GM21529 (cell line): ENCODE data around the gene DNAH3.

Experiments
- ATAC-seq: cut with Tn5 transposase; IDR thresholded peaks from one replicate; pipeline ENCODE4 v1.9.1; 2021; ENCODE audit not compliant: unreplicated experiment

DNAH3 gene

DNA sequence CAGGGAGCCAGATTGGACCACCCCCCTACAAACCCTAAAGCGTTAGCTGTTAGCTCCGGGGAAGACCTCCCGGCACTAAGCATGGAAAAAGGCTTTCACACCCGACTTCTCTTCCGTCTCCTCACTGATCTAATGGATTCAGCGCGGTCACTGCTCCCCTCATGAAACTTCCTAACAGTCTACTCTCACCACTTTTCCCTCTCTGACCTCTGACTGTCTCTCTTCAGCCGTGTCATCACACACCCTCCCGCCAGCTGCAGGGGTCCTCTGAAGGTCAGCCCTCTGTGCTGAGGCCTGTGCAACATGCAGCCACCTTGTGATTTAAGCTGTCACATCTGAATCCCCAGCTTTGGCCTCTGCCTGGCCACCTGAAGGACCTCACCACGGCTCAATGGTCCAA, 234.4 kb downstream of the DNAH3 start:
- ATAC-seq, result no peak

DNA sequence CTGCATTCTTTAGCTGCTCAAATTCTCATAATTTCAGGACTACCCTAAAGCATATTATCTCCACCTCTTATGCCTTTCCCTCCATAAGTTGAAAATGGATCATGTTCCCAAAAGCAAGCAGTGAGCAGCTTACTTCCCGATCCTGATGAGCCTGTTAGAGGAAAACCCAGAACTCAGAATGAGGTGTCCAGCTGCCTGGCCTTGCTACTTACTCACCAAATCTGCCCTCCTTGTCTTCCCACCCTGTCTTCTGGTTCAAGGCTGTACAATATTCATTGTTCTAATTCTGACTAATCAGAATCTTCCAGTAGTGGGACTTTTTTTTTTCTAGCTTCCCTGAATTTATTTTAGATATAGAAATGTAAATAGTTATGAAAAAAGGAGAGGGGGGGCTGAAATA, 239.3 kb downstream of the DNAH3 start:
- ATAC-seq, result no peak

DNA sequence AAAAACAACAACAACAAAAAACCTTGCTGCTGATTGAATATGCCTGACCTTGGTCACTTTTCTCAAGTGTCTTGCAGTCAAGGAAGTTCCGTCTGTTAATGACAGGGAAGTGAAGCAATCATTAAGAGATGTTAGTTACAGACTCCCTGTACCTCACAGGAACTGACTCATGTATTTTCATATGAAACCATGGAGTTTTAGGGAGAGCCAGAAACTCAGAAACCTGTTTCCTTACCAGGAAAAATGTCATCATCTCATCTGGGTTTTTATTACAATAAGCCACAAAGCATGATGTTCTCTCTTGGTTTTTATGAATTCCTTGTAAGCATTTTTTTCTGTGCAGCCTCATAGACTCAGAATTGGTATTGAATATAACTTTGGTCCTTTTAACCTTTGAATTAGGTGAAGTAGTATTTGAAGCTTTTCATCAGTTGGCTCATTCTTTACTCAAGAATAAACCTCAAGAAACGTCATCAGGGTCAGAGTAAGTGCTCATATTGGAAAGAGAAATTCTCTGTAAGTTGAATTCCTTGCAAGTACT, 239.8 kb downstream of the DNAH3 start:
- ATAC-seq, result no peak

DNA sequence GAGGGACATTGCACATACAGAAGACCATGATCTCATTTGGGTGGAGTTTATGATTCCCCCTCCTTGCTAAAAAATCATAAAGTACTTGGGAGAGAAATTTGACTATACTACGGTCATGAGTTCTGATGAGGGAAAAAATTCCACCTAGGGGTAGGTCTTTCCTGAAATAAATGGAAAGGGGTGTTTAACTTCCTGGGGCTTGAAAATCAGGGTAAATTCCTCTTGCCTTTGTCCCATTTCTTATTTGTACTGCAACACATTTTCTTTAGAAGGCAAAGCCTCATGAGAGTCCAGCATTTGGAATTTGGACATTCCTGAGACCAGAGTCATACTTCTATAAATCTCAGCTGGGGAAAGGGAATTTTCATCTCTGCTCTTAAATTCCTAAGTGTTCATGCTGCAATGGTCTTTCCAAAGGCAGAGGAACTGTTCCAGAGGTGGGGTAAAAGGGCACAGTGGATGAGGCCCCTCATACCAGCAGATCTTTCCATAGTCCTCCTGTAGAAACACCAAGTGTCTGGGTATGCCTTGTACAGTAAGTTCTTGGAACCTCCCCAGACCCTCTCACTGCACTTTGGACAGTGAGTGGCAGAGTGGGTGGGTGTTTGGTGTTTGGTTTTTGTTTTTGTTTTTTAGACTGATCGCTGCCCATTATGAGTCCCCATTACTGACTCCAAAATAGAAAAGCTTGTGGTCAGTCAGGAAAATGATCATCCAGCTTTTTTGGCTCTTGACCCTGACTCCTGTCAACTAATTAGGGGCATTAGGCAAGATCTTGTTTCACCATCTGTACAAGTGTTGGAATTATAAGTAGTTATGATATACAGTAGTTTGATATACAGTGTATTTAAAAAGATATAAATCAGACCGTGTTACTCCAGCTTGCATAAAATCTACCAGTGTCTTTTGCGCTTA, 244.0 kb downstream of the DNAH3 start:
- no peak for ATAC-seq

DNA sequence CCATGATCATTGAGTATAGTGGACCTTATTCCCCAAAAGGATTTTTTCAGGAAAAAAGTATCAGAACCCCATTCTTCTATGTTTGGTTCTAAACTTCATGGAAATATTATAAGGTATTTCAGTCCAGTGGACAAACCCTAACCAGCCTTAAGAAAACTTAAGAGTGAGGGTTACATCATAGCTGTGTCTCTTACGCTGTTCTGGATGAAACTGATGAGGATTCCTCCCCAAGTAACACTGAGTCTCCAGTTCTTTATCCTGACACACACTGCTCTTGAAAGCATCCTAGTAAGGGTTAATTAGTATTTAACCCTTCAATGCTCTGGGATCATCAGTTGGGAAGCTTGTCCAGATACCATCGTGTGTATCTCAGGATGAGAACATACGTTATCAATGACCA, 245.1 kb downstream of the DNAH3 start:
- no peak for ATAC-seq

DNA sequence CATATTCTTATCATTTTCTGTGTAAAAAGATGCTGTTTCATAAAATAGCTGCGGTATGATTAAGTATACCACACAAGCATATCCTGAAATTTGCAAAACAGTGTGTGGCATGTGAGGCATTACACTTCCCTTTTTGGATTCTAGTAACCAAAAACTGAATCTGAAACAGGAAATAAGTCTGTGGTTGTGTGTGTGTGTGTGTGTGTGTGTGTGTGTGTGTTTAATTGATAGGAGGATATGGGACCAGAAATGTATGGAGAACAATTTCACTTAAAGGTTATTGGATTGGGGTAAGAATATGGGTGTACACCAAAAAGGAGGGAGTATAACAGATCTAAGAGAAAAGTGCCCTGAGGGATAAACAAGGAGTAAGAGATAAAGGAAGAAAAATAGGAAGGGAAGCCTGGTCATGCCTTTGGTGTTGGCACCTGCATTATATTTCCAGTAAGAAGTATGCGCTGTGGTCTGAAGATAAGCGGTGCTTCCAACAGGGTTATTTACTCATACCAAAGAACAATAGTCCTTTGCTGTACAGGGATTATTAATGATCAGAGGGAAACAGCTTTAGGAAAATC, 246.1 kb downstream of the DNAH3 start:
- ATAC-seq, result no peak

DNA sequence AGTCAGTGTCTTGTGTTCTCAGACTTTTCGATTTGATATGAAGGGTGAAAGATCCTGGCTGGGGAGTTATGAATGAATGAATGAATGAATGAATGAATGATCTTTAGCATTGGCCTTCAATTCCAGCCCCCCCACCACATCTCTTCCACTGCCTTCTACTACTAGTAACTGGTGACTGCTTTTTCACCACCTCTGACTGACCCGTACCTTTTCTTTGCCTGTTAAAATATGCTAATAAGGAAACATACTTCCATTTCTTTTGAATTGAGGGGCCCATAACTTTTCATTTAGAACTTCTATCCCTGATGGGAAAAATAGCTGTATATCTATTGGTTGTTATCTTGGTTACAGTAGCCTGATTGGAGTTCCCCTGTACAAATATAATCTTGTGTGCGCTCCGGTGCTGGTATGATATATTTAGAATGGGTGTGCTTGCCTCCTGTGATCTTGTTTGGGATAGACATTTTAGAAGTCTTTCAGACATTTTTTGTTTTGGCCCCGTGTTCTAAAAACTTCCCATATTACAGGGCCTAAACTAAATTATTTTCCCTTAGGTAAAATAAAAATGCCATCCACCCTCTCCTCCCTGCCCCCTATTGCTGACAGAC, 246.6 kb downstream of the DNAH3 start:
- ATAC-seq, result no peak

DNA sequence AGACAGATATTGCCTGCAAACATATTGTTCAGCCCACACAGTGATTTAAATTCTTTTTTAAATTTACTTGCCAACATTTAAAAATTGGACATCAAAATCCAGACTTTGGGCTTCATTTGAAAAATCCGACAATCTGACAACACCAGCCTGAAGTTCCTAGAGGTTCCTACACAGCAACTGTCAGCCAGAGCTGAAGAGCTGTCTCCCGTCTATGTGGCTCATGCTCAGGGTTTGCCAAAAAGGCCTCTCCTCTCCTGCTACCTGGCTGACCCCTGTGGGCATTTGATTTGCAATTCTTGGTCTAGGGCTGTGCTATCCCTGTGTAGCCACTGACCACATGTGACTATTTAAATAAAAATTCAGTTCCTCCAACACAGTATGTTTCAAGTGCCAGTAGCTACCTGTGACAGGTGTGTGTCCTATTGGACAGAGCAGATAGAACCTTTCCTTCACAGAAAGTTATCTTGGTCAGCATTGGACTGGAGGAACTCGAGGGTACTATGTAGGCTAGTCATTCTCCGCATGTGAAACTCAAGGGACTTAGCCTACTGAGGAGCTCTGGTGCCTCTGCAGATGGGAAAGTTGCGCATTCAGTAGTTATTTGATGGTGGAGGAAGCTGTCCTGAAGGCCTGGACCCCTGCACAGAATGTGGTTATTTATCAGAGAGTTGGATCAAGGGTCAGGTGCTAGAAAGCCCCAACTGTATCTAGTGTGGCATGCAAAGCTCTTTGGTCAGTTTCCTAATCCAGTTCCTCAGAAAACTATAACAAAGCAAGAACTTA, 247.3 kb downstream of the DNAH3 start:
- ATAC-seq, result no peak

DNA sequence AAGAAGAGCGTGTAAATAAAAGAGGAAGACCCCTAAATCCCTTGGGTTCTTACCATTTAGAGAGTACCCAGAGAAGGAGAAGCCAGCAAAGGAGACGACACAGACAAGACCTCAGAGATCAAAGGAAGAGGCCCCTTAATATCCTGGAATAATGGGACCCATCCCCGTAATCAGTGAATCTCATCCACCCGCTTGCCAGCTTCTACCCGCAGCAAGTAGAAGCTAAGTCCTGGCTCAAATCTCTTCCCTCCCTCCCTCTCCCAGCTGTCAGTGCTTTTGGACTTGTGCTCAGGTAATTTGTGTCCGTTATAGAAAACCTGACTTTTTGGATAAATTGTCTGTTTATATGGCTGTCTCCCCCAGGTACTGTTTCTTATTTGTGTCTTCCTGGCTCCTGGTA, 248.2 kb downstream of the DNAH3 start:
- no peak for ATAC-seq

DNA sequence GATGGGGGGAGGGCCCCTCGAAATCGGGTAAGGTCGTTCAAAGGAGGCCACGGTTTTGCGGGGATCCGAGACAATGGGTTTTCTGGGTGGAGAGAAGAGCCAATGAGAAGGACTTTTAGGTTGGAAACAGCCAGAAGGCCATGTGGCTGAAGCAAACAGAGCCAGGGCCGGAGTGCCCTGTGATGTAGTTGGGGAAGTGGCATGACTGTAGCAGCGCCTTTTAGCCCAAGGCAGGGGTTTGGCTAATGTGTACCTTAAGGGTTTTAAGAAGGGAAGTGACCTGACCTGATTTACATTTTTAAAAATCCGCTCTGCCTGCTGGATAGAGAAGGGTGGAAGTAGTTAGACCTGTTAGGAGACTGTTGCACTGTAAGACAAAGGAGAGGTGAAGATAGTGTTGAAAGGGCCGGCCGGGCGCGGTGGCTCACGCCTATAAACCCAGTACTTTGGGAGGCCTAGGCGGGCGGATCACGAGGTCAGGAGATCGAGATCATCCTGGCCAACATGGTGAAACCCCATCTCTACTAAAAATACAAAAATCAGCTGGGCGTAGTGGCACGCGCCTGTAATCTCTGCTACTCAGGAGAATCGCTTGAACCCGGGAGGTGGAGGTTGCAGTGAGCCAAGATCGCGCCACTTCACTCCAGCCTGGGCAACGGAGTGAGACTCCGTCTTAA, 249.1 kb downstream of the DNAH3 start:
- ATAC-seq, result no peak

DNA sequence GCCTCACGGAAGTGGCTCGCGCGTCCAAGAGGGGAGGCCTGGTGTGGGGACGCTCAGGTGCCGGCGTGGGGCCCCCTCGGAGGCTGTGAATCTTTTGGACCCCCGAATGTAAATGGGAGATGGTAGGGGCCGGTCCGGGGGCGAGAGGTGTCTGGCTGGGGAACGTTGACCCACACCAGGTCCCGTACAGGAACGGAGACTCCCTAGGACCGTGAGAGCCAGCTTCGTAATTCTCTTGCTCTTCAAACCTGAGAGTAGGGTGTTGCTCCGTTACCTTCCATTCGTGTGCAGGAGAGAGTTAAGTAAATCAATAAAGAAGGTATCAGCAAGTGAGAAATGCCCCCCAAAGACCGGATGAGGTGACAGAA, 249.6 kb downstream of the DNAH3 start:
- ATAC-seq, result no peak

DNA sequence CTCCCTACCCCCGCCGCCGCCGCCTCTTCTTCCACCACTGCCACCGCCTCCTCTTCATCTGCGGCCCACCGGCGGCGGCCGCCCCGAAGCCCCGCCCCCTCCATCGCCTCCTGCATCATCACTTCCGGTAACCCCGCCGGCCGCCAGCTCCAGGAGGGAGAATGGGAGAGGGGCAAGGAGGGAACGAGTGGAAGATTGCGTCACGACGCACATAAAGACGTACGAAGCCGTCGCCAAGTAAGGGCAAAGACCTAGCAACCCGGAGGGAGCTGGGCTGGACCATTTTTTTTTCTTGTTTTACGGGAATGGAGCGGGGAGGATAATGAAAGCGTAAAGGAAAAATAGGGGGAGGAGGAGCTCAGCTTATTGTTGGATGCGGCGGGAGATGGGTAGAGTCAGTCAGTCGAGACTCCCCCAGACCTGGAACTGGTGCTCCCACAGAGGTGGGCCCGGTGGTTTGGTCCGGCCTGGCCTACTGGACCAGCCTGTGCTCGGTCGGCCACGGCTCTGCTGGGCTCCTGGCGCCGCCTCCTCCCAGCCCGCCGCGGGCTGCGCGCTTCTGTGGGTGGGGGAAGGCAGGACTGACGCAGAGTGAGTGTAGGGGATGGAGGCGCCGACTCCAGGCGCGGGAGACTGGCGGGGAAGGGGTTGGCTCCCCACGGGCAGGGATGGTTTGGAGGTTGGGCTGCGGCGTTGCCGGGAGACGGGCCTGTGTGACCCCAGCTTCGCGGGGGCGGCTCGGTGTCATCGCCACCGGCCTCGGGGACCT, 250.2 kb downstream of the DNAH3 start, which contains the start of the genes DCUN1D3 and LYRM1:
DCUN1D3 (minus strand) TSS at position 60 of the 769 bp plus-strand sequence. CDS start 37,820 bp downstream, outside the sequence.
LYRM1 (plus strand) TSS at position 473 of the 769 bp plus-strand sequence. CDS start 14,785 bp downstream, outside the sequence.
- peak; percentile 76 for ATAC-seq

DNA sequence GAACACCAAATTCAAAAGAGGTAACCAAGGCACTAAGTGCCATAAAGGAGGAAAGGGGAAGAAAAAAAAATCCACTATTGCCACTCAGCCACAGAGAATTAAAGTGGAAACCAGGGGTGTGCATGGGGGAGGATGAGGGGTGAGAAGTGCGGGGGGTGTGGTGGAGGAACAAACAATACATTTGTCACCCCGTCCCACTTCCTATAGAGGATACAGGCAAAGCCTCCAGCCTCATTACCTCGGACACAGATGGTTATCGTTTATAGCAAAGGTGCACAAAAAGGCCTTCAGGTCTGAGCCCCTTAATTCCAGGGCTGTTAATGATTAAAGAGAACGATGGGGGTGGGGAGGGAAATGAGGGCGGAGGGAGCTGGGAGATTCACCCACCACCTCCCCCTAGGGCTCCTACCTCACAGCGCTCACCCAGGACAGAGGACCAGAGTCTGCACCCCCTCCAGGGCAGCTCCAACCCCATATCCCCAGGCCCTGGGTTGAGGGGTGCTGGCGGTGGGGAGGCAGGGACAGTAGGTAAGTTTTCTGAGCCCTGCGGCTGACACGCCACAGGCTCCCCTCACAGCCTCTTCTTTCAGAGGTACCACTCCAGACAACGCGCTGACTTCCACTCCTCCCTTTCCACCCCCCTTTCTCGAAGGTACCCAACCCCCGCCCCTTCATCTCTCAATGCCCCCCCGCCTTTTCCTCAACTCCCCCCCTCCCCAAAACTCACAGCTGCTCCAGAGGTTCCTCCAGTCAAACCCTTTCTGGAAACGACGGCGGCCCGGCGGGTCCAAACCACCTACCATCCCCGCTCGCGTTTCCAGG, 251.0 kb downstream of the DNAH3 start:
- ATAC-seq, result no peak

DNA sequence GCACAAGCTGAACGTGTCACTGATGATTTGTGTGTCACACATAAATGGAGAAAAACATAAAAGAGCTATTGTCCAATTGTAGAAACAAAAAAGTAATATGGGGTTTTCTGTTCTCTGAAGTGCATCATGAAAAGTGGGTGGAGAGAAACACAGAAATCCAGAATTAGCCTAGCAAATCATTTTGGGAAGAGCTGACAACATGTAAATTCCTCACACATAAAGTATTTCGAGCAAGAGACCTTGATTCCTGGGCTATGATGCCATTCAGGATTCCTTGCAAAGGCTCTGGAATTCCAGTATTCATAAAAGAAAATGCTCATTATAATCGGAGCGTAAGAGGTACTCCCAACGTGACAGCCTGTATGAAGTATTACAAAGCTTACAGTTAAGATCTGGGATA, 251.6 kb downstream of the DNAH3 start:
- ATAC-seq, result no peak

DNA sequence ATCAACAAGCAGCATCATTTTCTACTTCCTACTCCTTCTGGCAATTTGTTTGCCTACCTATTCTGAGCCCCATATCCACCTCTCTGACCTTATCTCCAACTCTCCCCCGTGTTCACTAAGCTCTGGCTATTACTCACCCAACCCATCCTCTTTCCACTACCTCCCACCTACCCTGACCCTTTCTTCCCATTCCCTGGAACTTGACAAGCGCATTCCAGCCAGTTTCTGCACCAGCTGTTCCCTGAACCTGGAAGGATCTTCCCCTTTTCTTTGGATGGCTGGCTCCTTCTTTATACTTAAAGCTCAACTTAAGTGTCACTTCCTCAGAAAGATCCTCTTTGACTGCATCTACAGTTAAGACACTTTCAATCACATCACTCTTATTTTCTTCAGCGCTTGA, 252.7 kb downstream of the DNAH3 start:
- no peak for ATAC-seq

DNA sequence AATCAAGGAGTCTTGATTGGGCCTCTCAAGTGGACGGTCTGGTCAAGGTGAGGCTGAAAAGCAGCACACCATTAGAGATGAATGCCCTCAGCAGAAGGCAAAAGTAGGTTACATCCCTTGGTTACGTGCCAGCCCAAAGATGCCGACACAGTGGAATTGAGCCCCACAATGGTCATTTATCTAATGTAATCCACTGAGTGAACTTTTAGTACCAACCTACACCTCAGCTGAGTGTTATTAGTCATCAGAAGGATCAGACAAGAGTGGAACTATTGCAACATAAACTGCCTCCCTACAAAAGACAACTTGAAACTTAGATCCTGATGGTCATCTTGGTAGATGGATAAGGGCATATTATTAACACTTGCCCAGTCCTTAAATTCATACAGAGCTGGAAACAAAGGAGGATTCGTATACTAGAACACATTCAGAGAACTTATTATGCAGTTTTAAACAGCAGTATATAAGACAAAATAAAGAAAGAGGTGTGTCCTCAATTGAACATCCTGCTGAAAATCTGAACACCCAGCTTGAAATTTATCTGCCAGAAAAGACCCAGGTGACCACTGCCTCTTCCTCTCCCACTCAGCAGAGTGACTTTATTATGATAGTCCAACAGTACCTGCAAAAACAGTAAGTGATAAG, 253.3 kb downstream of the DNAH3 start:
- no peak for ATAC-seq

DNA sequence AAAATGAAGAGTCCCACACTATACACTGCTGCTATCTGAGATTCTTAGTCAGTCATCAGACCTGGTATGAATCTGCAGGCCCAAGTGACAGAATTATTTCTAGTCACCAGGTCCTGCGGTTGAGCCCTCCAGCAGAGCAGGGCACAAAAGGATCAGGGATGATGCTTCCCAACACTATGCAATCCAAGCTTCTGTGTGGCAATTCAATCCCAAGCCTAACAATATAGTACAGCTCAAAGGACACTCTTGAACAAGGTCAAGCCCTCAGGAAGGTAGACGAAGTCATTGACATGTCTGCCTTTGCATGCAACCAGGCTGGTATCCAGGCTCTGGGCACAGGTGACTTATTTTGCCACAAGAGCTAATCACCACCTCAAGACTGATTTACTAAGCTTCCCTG, 256.3 kb downstream of the DNAH3 start:
- ATAC-seq, result no peak

DNA sequence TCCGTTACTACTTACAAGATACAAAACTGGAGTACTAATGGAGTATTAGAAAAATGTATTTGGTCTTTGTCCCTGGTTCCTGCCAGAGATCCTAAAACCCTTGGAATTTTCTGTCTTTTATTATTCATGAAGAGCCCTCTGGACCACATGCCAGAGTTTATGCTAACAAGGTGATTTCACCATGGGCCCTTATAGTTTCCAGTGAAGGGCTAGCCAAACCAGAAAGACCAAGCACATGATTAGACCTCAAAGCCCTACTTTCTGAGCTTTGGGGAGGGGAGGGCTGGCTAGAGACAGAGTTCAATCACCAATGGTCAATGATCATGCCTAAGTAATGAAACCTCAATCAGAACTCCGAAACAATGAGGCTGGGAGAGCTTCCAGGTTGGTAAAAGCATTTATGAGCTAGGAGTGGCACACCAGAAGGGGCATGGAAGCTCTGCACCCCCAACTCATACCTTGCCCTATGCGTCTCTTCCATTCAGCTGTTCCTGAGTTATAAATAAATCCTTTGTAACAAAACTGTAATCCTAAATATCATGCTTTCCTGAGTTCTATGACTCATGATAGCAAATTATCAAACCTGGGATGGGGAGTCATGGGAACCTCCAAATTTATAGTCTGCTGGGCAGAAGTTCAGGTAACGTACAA, 260.9 kb downstream of the DNAH3 start:
- no peak for ATAC-seq
